ENCODE results near the gene HYLS1.
A peak's percentile ranks its signal among the peaks of the same experiment; 100 is the strongest.
"Not testable (repeated sequence)": the region's sequence is repeated elsewhere in the genome, so short reads cannot be mapped to it uniquely, and the experiment has no call there.

Gene HYLS1

GRCh38 chr11:125902927-125903710, 15.7 kb downstream of the HYLS1 start, which contains the start of gene PUS3:
Gene PUS3, minus strand, starts transcription at chr11:125903206. Its CDS starts 6,922 bp downstream, at chr11:125896284.
- peak within 1 kb of the TSS; percentile 93 for H3K4me3 ChIP-seq (ENCODE audit: low read depth, low read length)

- H3K4me3 ChIP-seq (ENCODE audit: low read depth, low read length), result peak within 1 kb of the TSS; percentile 65
Measured at GRCh38 chr11:125903711-125904659, 16.5 kb downstream of the HYLS1 start, which contains the start of gene DDX25. Gene DDX25, plus strand, starts transcription at chr11:125904508. Its CDS starts 10 bp downstream, at chr11:125904518.

GRCh38 chr11:125904678-125905077, 17.2 kb downstream of the HYLS1 start:
- peak overlapping the region; percentile 65 for H3K4me3 ChIP-seq (ENCODE audit: low read depth, low read length)

- H3K4me3 ChIP-seq (ENCODE audit: low read depth, low read length), result no peak overlapping the region
Measured at GRCh38 chr11:125910226-125910849, 22.9 kb downstream of the HYLS1 start.

GRCh38 chr11:125914601-125915000, 27.1 kb downstream of the HYLS1 start:
- not testable (repeated sequence) for H3K4me3 ChIP-seq (ENCODE audit: low read depth, low read length)

- H3K4me3 ChIP-seq (ENCODE audit: low read depth, low read length), result no peak overlapping the region
Measured at GRCh38 chr11:125916683-125917347, 29.3 kb downstream of the HYLS1 start.

- no peak overlapping the region for H3K4me3 ChIP-seq (ENCODE audit: low read depth, low read length)
Measured at GRCh38 chr11:125918140-125918840, 30.8 kb downstream of the HYLS1 start.

GRCh38 chr11:125921042-125921441, 33.6 kb downstream of the HYLS1 start:
- no peak overlapping the region for H3K4me3 ChIP-seq (ENCODE audit: low read depth, low read length)

GRCh38 chr11:125922156-125922555, 34.7 kb downstream of the HYLS1 start:
- no peak overlapping the region for H3K4me3 ChIP-seq (ENCODE audit: low read depth, low read length)

- H3K4me3 ChIP-seq (ENCODE audit: low read depth, low read length), result no peak overlapping the region
Measured at GRCh38 chr11:125923012-125923579, 35.6 kb downstream of the HYLS1 start.

- no peak overlapping the region for H3K4me3 ChIP-seq (ENCODE audit: low read depth, low read length)
Measured at GRCh38 chr11:125923633-125924032, 36.2 kb downstream of the HYLS1 start.

- no peak overlapping the region for H3K4me3 ChIP-seq (ENCODE audit: low read depth, low read length)
Measured at GRCh38 chr11:125924384-125925007, 37.0 kb downstream of the HYLS1 start.

GRCh38 chr11:125925247-125925740, 37.8 kb downstream of the HYLS1 start:
- H3K4me3 ChIP-seq (ENCODE audit: low read depth, low read length), result no peak overlapping the region

GRCh38 chr11:125925804-125926203, 38.3 kb downstream of the HYLS1 start:
- H3K4me3 ChIP-seq (ENCODE audit: low read depth, low read length), result no peak overlapping the region

- H3K4me3 ChIP-seq (ENCODE audit: low read depth, low read length), result no peak overlapping the region
Measured at GRCh38 chr11:125926682-125927081, 39.2 kb downstream of the HYLS1 start.

- no peak overlapping the region for H3K4me3 ChIP-seq (ENCODE audit: low read depth, low read length)
Measured at GRCh38 chr11:125929445-125930075, 42.1 kb downstream of the HYLS1 start.

GRCh38 chr11:125930076-125930450, 42.6 kb downstream of the HYLS1 start:
- H3K4me3 ChIP-seq (ENCODE audit: low read depth, low read length), result no peak overlapping the region

- no peak overlapping the region for H3K4me3 ChIP-seq (ENCODE audit: low read depth, low read length)
Measured at GRCh38 chr11:125931116-125931515, 43.6 kb downstream of the HYLS1 start.

GRCh38 chr11:125931668-125932067, 44.2 kb downstream of the HYLS1 start:
- no peak overlapping the region for H3K4me3 ChIP-seq (ENCODE audit: low read depth, low read length)
